ENCODE results near the gene BCL11B. TPM values are rescaled to one million over a fixed set of nuclear protein-coding genes. Genes with fewer than 3 reads are reported as not detected.

Gene BCL11B
- total and polyA plus RNA-seq, 4 donors, result 0.04 to 0.42 (median 0.16) TPM

- H3K27ac ChIP-seq (ENCODE audit: low read depth in 1 of 2, low read length in 2 of 2), result no peak overlapping the region
- DNase-seq (ENCODE audit: low spot score), result no peak
- H3K36me3 ChIP-seq (ENCODE audit: control insufficient read depth in 4 of 4, insufficient read depth in 3 of 4, low read depth in 1 of 4, low read length in 3 of 4), result no peaks in the 10 kb centered on the region
- no peaks in the 10 kb centered on the region for H3K4me1 ChIP-seq (ENCODE audit: control insufficient read depth in 4 of 4, insufficient read depth in 4 of 4, low read length in 3 of 4)
- no peaks in the 10 kb centered on the region for H3K9me3 ChIP-seq (ENCODE audit: control insufficient read depth in 4 of 4, low read length in 3 of 4)
- TF ChIP-seq YY1 (IDR thresholded peaks at IDR 0.05), result no peak
- no peak for TF ChIP-seq EGR1 (IDR thresholded peaks at IDR 0.05; ENCODE audit: low read depth in 2 of 2)
- TF ChIP-seq REST (IDR thresholded peaks at IDR 0.05), result no peak
- TF ChIP-seq NR2F2 (IDR thresholded peaks at IDR 0.05), result no peak
- no peak for TF ChIP-seq JUND (IDR thresholded peaks at IDR 0.05)
- TF ChIP-seq, protein P1, sequence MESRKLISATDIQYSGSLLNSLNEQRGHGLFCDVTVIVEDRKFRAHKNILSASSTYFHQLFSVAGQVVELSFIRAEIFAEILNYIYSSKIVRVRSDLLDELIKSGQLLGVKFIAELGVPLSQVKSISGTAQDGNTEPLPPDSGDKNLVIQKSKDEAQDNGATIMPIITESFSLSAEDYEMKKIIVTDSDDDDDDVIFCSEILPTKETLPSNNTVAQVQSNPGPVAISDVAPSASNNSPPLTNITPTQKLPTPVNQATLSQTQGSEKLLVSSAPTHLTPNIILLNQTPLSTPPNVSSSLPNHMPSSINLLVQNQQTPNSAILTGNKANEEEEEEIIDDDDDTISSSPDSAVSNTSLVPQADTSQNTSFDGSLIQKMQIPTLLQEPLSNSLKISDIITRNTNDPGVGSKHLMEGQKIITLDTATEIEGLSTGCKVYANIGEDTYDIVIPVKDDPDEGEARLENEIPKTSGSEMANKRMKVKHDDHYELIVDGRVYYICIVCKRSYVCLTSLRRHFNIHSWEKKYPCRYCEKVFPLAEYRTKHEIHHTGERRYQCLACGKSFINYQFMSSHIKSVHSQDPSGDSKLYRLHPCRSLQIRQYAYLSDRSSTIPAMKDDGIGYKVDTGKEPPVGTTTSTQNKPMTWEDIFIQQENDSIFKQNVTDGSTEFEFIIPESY (IDR thresholded peaks at IDR 0.05), result no peak
- TF ChIP-seq, protein P2, sequence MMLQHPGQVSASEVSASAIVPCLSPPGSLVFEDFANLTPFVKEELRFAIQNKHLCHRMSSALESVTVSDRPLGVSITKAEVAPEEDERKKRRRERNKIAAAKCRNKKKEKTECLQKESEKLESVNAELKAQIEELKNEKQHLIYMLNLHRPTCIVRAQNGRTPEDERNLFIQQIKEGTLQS (IDR thresholded peaks at IDR 0.05), result no peak
- TF ChIP-seq HNF4G (IDR thresholded peaks at IDR 0.05), result no peak
- no peak for TF ChIP-seq RXRA (IDR thresholded peaks at IDR 0.05)
- TF ChIP-seq FOXA1 (IDR thresholded peaks at IDR 0.05), result no peak
- no peak for TF ChIP-seq GABPA (IDR thresholded peaks at IDR 0.05 in 1 of 2, conservative IDR thresholded peaks at IDR 0.05 in 1 of 2)
- H3K4me3 ChIP-seq (ENCODE audit: low read depth in 1 of 3, low read length in 3 of 3), result no peak overlapping the region
- 91% methylated on average over 17 of the region's 17 CpGs for WGBS
- no peak overlapping the region for H3K9ac ChIP-seq (ENCODE audit: low read depth in 1 of 2, low read length in 2 of 2)
- H3K27me3 ChIP-seq (ENCODE audit: control insufficient read depth in 4 of 4, insufficient read depth in 4 of 4, low read length in 3 of 4), result no peaks in the 10 kb centered on the region
These were observed 66.8 kb downstream of the BCL11B start for GRCh38 chr14:99205086-99205688.

GRCh38 chr14:99203801-99204200 is 68.2 kb downstream of the BCL11B start:
- Histone ChIP-seq H3K9me3 (ENCODE audit: control insufficient read depth in 4 of 4, low read length in 3 of 4) (no peaks in the 10 kb centered on the region), H3K4me1 (ENCODE audit: control insufficient read depth in 4 of 4, insufficient read depth in 4 of 4, low read length in 3 of 4) (no peaks in the 10 kb centered on the region), H3K36me3 (ENCODE audit: control insufficient read depth in 4 of 4, insufficient read depth in 3 of 4, low read depth in 1 of 4, low read length in 3 of 4) (no peaks in the 10 kb centered on the region), H3K27me3 (ENCODE audit: control insufficient read depth in 4 of 4, insufficient read depth in 4 of 4, low read length in 3 of 4) (no peaks in the 10 kb centered on the region), H3K9ac (ENCODE audit: low read depth in 1 of 2, low read length in 2 of 2) (no peak overlapping the region), H3K27ac (ENCODE audit: low read depth in 1 of 2, low read length in 2 of 2) (no peak overlapping the region), H3K4me3 (ENCODE audit: low read depth in 1 of 3, low read length in 3 of 3) (no peak overlapping the region)
- 95% methylated on average over 8 of the region's 8 CpGs for WGBS
- DNase-seq (ENCODE audit: low spot score), result no peak
- TF ChIP-seq EGR1 (IDR thresholded peaks at IDR 0.05; ENCODE audit: low read depth in 2 of 2), result no peak
- TF ChIP-seq NR2F2 (IDR thresholded peaks at IDR 0.05), result no peak
- TF ChIP-seq, protein P1 (IDR thresholded peaks at IDR 0.05), result no peak
- no peak for TF ChIP-seq REST (IDR thresholded peaks at IDR 0.05)
- no peak for TF ChIP-seq HNF4G (IDR thresholded peaks at IDR 0.05)
- no peak for TF ChIP-seq FOXA1 (IDR thresholded peaks at IDR 0.05)
- TF ChIP-seq YY1 (IDR thresholded peaks at IDR 0.05), result no peak
- TF ChIP-seq, protein P3, sequence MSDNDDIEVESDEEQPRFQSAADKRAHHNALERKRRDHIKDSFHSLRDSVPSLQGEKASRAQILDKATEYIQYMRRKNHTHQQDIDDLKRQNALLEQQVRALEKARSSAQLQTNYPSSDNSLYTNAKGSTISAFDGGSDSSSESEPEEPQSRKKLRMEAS (IDR thresholded peaks at IDR 0.05), result no peak
- no peak for TF ChIP-seq CTCF (IDR thresholded peaks at IDR 0.05; ENCODE audit: low read depth, low read length, missing input control)
- TF ChIP-seq FOXA2 (IDR thresholded peaks at IDR 0.05), result no peak
- TF ChIP-seq JUND (IDR thresholded peaks at IDR 0.05), result no peak
- TF ChIP-seq TAF1 (conservative IDR thresholded peaks at IDR 0.05), result no peak
- TF ChIP-seq, protein P2 (IDR thresholded peaks at IDR 0.05), result no peak
- TF ChIP-seq GABPA (IDR thresholded peaks at IDR 0.05 in 1 of 2, conservative IDR thresholded peaks at IDR 0.05 in 1 of 2), result no peak
- TF ChIP-seq RXRA (IDR thresholded peaks at IDR 0.05), result no peak
- no peak for TF ChIP-seq SP1 (IDR thresholded peaks at IDR 0.05)

Measured in liver (tissue), 9 donors.